K562 (cell line): ENCODE measurements around the gene U2SURP. TPM values are rescaled to one million over a fixed set of nuclear protein-coding genes. Genes with fewer than 3 reads are reported as not detected.
A peak's percentile ranks its signal among the peaks of the same experiment; 100 is the strongest.

Source experiments
- ARID2 ChIP-seq: fragments of 450-650 bp; IDR thresholded peaks from 2 replicates; pipeline ENCODE4 v1.6.1; 2017; ENCODE audit warnings: antibody characterized with exemption, mild to moderate bottlenecking
- CC2D1A ChIP-seq: fragments of 450-650 bp; IDR thresholded peaks from 2 replicates; pipeline ENCODE4 v1.6.1; 2017; ENCODE audit warnings: mild to moderate bottlenecking
- CEBPG ChIP-seq, 3 experiments: fragments of 200-800 bp in 1 of 3; sonication (Bioruptor generic) in 1 of 3; sonication (generic) in 1 of 3; formaldehyde crosslinking in 1 of 3; IDR thresholded peaks in 2 of 3; conservative IDR thresholded peaks in 1 of 3; 2 replicates each; pipeline versions ENCODE4 v1.6.1 to v1.8.0; 2016 to 2022; ENCODE audit warnings: missing compliant biosample characterization in 2 of 3, missing genetic modification characterization in 2 of 3, mild to moderate bottlenecking in 1 of 3, missing genetic modification reagents in 1 of 3
- GATAD2A ChIP-seq: fragments of 450-650 bp; IDR thresholded peaks from 2 replicates; pipeline ENCODE4 v1.6.1; 2017
- GATAD2B ChIP-seq: fragments of 450-650 bp; IDR thresholded peaks from 2 replicates; pipeline ENCODE4 v1.6.1; 2017; ENCODE audit warnings: mild to moderate bottlenecking, borderline replicate concordance
- JUNB ChIP-seq: fragments of 450-650 bp; formaldehyde crosslinking; conservative IDR thresholded peaks from 2 replicates; pipeline ENCODE4 v1.4.0; 2020; ENCODE audit warnings: mild to moderate bottlenecking
- MEF2D ChIP-seq: conservative IDR thresholded peaks from 2 replicates; pipeline ENCODE4 v1.6.1; 2016; ENCODE audit warnings: low read depth, missing genetic modification characterization, missing compliant biosample characterization
- NBN ChIP-seq: fragments of 450-650 bp; IDR thresholded peaks from 2 replicates; pipeline ENCODE4 v1.6.1; 2016; ENCODE audit warnings: low read depth, mild to moderate bottlenecking
- NFE2 ChIP-seq: IDR thresholded peaks from 2 replicates; pipeline ENCODE4 v1.6.1; 2014; ENCODE audit warnings: antibody characterized with exemption, low read depth
- PHF8 ChIP-seq: fragments of 200-600 bp; sonication (generic); IDR thresholded peaks from 2 replicates; pipeline ENCODE4 v1.6.1; 2012; ENCODE audit warnings: mixed run types, mild to moderate bottlenecking, inconsistent platforms, low read length, moderate library complexity, borderline replicate concordance
- RUNX1 ChIP-seq: sonication (generic); IDR thresholded peaks from 2 replicates; pipeline ENCODE4 v1.6.1; 2016; ENCODE audit warnings: antibody characterized with exemption, low read depth
- SMAD2 ChIP-seq: fragments of 150-350 bp; IDR thresholded peaks from 2 replicates; pipeline ENCODE4 v1.6.1; 2014; ENCODE audit warnings: low read depth, mild to moderate bottlenecking, low read length
- SMAD4 ChIP-seq: fragments of 250-450 bp; sonication (Bioruptor Pico); conservative IDR thresholded peaks from 2 replicates; pipeline ENCODE4 v1.8.0; 2021; ENCODE audit warnings: inconsistent platforms, mild to moderate bottlenecking, moderate library complexity
- SNRNP70 ChIP-seq: fragments of 200-400 bp; formaldehyde crosslinking; optimal IDR thresholded peaks from 2 replicates; pipeline ENCODE3; 2017; ENCODE audit warnings: low read depth, low read length
- TGIF2 ChIP-seq: sonication (generic); formaldehyde crosslinking; IDR thresholded peaks from 2 replicates; pipeline ENCODE4 v1.8.1; 2022; ENCODE audit warnings: mild to moderate bottlenecking, missing genetic modification reagents, moderate library complexity
- TSC22D4 ChIP-seq: fragments of 450-650 bp; IDR thresholded peaks from 2 replicates; pipeline ENCODE4 v1.6.1; 2016; ENCODE audit warnings: missing genetic modification characterization, missing biosample characterization, control low read depth
- ZC3H4 ChIP-seq: sonication (generic); formaldehyde crosslinking; IDR thresholded peaks from 2 replicates; pipeline ENCODE4 v1.9.0; 2021; ENCODE audit warnings: missing genetic modification reagents, borderline replicate concordance
- ZNF232 ChIP-seq: sonication (generic); formaldehyde crosslinking; IDR thresholded peaks from 2 replicates; pipeline ENCODE4 v1.8.0; 2022; ENCODE audit warnings: mild to moderate bottlenecking, missing genetic modification reagents
- ZNF316 ChIP-seq: fragments of 450-650 bp; IDR thresholded peaks from 2 replicates; pipeline ENCODE4 v1.6.1; 2016
- ZNF75A ChIP-seq: fragments of 450-650 bp; formaldehyde crosslinking; IDR thresholded peaks from 2 replicates; pipeline ENCODE4 v1.4.0; 2020; ENCODE audit warnings: mild to moderate bottlenecking
- polyA plus RNA-seq, 8 experiments: library from polyadenylated mRNA; depleted of rRNA in 4 of 8; stranded (reverse) in 5 of 8; unstranded in 3 of 8; fragments of >200 nt; fragmentation: Nextera tagmentation in 2 of 8; fragmentation: Illumina TruSeq in 1 of 8; extraction: Ambion mirVana in 2 of 8; extraction: Trizol in 1 of 8; gene quantifications; 2 replicates each; pipeline versions ENCODE4 v1.2.1 to v1.2.3, GENCODE V29; 2011 to 2014; ENCODE audit warnings: inconsistent platforms in 1 of 8, missing spikeins in 1 of 8
- total RNA-seq, 7 experiments: library from RNA; depleted of rRNA in 6 of 7; stranded (reverse); fragments of >200 nt in 6 of 7; fragmentation: Illumina TruSeq in 2 of 7; extraction: Trizol in 2 of 7; gene quantifications; 2 replicates each; pipeline versions ENCODE4 v1.2.1 to v1.2.3, GENCODE V29; 2011 to 2021; ENCODE audit warnings: low replicate concordance in 1 of 7
- TF ChIP-seq, protein P1 (sequence below): sonication (generic); formaldehyde crosslinking; IDR thresholded peaks from 2 replicates; pipeline ENCODE4 v1.8.1; 2023; ENCODE audit warnings: mild to moderate bottlenecking, missing genetic modification reagents
- TF ChIP-seq, protein P2 (sequence below): sonication (generic); formaldehyde crosslinking; IDR thresholded peaks from 2 replicates; pipeline ENCODE4 v1.8.1; 2022; ENCODE audit warnings: missing genetic modification reagents
- TF ChIP-seq, protein P3 (sequence below): fragments of 250-450 bp; sonication (Bioruptor Pico); IDR thresholded peaks from 2 replicates; pipeline ENCODE4 v1.4.0; 2020; ENCODE audit warnings: mild to moderate bottlenecking, moderate library complexity

The U2SURP gene
- total and polyA plus RNA-seq, 9 of the 15 experiments (the other 6 are each of a cell fraction or from before 2014, with no cell fraction given): 128 to 322 (median 191) TPM

DNA sequence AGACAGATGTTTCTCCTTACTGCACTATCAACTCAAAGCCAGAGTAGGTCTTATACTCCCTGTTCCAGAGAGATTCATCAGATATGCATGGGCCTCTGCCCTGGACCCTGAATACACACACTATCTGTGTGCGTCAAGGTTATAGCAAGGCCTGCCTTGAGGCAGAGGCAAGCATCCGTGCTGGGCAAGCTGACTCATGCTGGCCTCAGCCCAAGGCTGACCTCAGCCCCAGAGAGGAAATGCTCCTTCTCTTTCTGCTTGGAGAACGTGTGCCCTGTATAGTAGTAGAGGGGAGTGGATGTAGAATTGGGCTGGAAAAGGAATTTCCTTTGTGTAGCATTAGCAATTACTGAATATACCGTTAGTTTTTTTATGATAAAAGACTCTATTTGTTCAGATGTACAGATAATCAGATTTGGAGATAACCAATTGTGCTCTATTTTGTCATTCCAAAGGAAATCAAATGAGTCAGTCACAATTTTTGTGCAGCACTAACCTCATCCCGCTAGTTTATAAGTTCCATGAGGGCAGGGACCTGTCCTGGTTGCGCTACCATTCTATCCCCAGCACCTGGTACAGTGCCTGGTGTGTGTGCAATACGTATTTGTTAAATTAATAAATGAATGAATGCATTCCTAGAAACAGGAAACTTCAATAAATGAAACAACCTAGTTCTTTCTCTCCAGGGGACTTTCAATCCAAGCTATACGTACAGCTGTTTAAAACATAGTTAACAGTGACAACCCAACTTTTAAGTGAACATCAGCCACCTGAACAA, 24.6 kb upstream of the U2SURP start (continued):
- TF ChIP-seq, protein P1, sequence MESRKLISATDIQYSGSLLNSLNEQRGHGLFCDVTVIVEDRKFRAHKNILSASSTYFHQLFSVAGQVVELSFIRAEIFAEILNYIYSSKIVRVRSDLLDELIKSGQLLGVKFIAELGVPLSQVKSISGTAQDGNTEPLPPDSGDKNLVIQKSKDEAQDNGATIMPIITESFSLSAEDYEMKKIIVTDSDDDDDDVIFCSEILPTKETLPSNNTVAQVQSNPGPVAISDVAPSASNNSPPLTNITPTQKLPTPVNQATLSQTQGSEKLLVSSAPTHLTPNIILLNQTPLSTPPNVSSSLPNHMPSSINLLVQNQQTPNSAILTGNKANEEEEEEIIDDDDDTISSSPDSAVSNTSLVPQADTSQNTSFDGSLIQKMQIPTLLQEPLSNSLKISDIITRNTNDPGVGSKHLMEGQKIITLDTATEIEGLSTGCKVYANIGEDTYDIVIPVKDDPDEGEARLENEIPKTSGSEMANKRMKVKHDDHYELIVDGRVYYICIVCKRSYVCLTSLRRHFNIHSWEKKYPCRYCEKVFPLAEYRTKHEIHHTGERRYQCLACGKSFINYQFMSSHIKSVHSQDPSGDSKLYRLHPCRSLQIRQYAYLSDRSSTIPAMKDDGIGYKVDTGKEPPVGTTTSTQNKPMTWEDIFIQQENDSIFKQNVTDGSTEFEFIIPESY: peak; percentile 90; the same call in 1 of the 2 replicates
- TF ChIP-seq NBN (peak; percentile 96), PHF8 (no peak), SMAD4 (peak; percentile 74), ZNF75A (CRISPR knock-in tag) (no peak), ZC3H4 (no peak), NFE2 (peak; percentile 98), SMAD2 (no peak), ZNF232 (CRISPR knock-in tag) (no peak), GATAD2B (0 out of 2 replicates have a peak, but pooled peaks have one; percentile 12), TSC22D4 (no peak), TGIF2 (no peak), JUNB (CRISPR knock-in tag) (peak; percentile 52; the same call in 1 of the 2 replicates), CC2D1A (peak; percentile 84; the same call in 1 of the 2 replicates), ZNF316 (peak; percentile 92), GATAD2A (0 out of 2 replicates have a peak, but pooled peaks have one; percentile 61), SNRNP70 (no peak), CEBPG (CRISPR knock-in tag; IDR thresholded peaks at IDR 0.05) (no peak), CEBPG (tag; conservative IDR thresholded peaks at IDR 0.05 in 1 of 2, IDR thresholded peaks at IDR 0.05 in 1 of 2) (no peak), ARID2 (no peak), MEF2D (tag) (no peak), RUNX1 (no peak)
- TF ChIP-seq, protein P2, sequence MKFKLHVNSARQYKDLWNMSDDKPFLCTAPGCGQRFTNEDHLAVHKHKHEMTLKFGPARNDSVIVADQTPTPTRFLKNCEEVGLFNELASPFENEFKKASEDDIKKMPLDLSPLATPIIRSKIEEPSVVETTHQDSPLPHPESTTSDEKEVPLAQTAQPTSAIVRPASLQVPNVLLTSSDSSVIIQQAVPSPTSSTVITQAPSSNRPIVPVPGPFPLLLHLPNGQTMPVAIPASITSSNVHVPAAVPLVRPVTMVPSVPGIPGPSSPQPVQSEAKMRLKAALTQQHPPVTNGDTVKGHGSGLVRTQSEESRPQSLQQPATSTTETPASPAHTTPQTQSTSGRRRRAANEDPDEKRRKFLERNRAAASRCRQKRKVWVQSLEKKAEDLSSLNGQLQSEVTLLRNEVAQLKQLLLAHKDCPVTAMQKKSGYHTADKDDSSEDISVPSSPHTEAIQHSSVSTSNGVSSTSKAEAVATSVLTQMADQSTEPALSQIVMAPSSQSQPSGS: no peak
- TF ChIP-seq, protein P3, sequence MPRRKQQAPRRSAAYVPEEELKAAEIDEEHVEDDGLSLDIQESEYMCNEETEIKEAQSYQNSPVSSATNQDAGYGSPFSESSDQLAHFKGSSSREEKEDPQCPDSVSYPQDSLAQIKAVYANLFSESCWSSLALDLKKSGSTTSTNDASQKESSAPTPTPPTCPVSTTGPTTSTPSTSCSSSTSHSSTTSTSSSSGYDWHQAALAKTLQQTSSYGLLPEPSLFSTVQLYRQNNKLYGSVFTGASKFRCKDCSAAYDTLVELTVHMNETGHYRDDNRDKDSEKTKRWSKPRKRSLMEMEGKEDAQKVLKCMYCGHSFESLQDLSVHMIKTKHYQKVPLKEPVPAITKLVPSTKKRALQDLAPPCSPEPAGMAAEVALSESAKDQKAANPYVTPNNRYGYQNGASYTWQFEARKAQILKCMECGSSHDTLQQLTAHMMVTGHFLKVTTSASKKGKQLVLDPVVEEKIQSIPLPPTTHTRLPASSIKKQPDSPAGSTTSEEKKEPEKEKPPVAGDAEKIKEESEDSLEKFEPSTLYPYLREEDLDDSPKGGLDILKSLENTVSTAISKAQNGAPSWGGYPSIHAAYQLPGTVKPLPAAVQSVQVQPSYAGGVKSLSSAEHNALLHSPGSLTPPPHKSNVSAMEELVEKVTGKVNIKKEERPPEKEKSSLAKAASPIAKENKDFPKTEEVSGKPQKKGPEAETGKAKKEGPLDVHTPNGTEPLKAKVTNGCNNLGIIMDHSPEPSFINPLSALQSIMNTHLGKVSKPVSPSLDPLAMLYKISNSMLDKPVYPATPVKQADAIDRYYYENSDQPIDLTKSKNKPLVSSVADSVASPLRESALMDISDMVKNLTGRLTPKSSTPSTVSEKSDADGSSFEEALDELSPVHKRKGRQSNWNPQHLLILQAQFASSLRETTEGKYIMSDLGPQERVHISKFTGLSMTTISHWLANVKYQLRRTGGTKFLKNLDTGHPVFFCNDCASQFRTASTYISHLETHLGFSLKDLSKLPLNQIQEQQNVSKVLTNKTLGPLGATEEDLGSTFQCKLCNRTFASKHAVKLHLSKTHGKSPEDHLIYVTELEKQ (CRISPR knock-in tag): no peak
